RWPE2 (cell line): ENCODE results near the gene CALM3.

ENCODE experiments used
- ATAC-seq: fragments of 200-7000 bp; cut with Tn5 transposase; 3 replicates; pipeline ENCODE4 v1.9.1; 2021; ENCODE audit warnings: low read depth
- DNase-seq: peaks from one replicate; pipeline ENCODE4 v3.0.0-alpha.2; 2020; ENCODE audit warnings: low spot score
- H3K27ac ChIP-seq: fragments of 450-650 bp; 2 replicates; pipeline ENCODE4 v1.5.1; 2017; ENCODE audit warnings: mild to moderate bottlenecking; ENCODE audit not compliant: poor library complexity, severe bottlenecking
- H3K27me3 ChIP-seq: fragments of 250-450 bp; sonication (Bioruptor Pico); 2 replicates; pipeline ENCODE4 v1.5.1; 2021; ENCODE audit warnings: mild to moderate bottlenecking, moderate library complexity; ENCODE audit not compliant: insufficient read depth, poor library complexity, severe bottlenecking
- H3K36me3 ChIP-seq: fragments of 250-450 bp; sonication (Bioruptor Pico); 2 replicates; pipeline ENCODE4 v1.5.1; 2020; ENCODE audit warnings: low read depth, mild to moderate bottlenecking, moderate library complexity
- H3K4me1 ChIP-seq: fragments of 250-450 bp; sonication (Bioruptor Pico); 2 replicates; pipeline ENCODE4 v1.5.1; 2021; ENCODE audit warnings: mild to moderate bottlenecking, moderate library complexity; ENCODE audit not compliant: insufficient read depth, poor library complexity, severe bottlenecking
- H3K4me3 ChIP-seq: fragments of 250-450 bp; sonication (Bioruptor Pico); 2 replicates; pipeline ENCODE4 v1.5.1; 2021; ENCODE audit warnings: mild to moderate bottlenecking, moderate library complexity; ENCODE audit not compliant: severe bottlenecking
- H3K9me3 ChIP-seq: fragments of 250-450 bp; sonication (Bioruptor Pico); 2 replicates; pipeline ENCODE4 v1.5.1; 2021; ENCODE audit warnings: mild to moderate bottlenecking, moderate library complexity; ENCODE audit not compliant: severe bottlenecking
- TF ChIP-seq, protein P1 (sequence below): fragments of 450-650 bp; IDR thresholded peaks from one replicate; pipeline ENCODE4 v1.5.1; 2017; ENCODE audit warnings: mild to moderate bottlenecking, moderate library complexity; ENCODE audit not compliant: poor library complexity, severe bottlenecking

CALM3 gene

GRCh38 chr19:46606681-46607447, 5.7 kb downstream of the CALM3 start:
- no peak overlapping the region for H3K27ac ChIP-seq
- H3K36me3 ChIP-seq = peaks cover 55% of the 10 kb centered on the region
- peaks cover 4% of the 10 kb centered on the region for H3K4me1 ChIP-seq
- TF ChIP-seq, protein P1, sequence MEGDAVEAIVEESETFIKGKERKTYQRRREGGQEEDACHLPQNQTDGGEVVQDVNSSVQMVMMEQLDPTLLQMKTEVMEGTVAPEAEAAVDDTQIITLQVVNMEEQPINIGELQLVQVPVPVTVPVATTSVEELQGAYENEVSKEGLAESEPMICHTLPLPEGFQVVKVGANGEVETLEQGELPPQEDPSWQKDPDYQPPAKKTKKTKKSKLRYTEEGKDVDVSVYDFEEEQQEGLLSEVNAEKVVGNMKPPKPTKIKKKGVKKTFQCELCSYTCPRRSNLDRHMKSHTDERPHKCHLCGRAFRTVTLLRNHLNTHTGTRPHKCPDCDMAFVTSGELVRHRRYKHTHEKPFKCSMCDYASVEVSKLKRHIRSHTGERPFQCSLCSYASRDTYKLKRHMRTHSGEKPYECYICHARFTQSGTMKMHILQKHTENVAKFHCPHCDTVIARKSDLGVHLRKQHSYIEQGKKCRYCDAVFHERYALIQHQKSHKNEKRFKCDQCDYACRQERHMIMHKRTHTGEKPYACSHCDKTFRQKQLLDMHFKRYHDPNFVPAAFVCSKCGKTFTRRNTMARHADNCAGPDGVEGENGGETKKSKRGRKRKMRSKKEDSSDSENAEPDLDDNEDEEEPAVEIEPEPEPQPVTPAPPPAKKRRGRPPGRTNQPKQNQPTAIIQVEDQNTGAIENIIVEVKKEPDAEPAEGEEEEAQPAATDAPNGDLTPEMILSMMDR = no peak
- no peaks in the 10 kb centered on the region for H3K27me3 ChIP-seq
- DNase-seq (no peak), ATAC-seq (no peak)
- H3K9me3 ChIP-seq = no peaks in the 10 kb centered on the region
- no peak overlapping the region for H3K4me3 ChIP-seq

DNA sequence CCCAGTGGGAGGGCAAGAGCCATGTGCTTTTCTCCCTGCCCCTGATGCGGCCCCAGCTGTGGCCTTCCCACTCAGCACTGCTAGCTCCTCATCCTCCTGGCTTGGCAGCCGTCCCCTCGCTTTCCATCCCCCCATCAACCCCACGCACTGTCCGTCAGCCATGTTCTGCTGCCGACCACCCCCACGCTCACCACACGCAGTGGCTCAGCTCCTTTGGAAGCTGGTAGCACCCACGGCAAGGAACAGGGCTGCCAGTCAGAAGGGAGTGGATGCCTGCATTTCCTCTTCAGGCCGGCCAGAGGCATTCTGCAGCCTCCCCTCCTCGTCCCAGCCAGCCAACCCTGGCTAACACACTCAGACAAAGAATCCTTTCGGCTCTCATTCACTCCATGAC, 6.3 kb downstream of the CALM3 start:
- ATAC-seq (no peak), DNase-seq (no peak)
- H3K9me3 ChIP-seq = no peaks in the 10 kb centered on the region
- peaks cover 4% of the 10 kb centered on the region for H3K4me1 ChIP-seq
- TF ChIP-seq, protein P1 = no peak
- H3K27me3 ChIP-seq = no peaks in the 10 kb centered on the region
- no peak overlapping the region for H3K27ac ChIP-seq
- H3K36me3 ChIP-seq = peaks cover 55% of the 10 kb centered on the region
- no peak overlapping the region for H3K4me3 ChIP-seq

DNA sequence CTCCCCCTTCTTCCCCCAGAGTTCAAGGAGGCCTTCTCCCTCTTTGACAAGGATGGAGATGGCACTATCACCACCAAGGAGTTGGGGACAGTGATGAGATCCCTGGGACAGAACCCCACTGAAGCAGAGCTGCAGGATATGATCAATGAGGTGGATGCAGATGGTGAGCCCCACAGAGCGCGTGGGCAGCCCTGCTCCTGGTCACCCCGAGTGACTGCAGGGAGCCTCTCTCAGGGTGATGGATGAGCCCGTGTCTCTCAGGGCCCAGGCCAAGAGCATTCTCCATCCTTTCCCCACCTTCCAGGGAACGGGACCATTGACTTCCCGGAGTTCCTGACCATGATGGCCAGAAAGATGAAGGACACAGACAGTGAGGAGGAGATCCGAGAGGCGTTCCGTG, 7.0 kb downstream of the CALM3 start:
- no peak for DNase-seq
- Histone ChIP-seq H3K27ac (no peak overlapping the region), H3K27me3 (no peaks in the 10 kb centered on the region), H3K4me1 (peaks cover 2% of the 10 kb centered on the region), H3K4me3 (no peak overlapping the region), H3K9me3 (no peaks in the 10 kb centered on the region), H3K36me3 (peaks cover 49% of the 10 kb centered on the region)
- TF ChIP-seq, protein P1 = no peak
- no peak for ATAC-seq

DNA sequence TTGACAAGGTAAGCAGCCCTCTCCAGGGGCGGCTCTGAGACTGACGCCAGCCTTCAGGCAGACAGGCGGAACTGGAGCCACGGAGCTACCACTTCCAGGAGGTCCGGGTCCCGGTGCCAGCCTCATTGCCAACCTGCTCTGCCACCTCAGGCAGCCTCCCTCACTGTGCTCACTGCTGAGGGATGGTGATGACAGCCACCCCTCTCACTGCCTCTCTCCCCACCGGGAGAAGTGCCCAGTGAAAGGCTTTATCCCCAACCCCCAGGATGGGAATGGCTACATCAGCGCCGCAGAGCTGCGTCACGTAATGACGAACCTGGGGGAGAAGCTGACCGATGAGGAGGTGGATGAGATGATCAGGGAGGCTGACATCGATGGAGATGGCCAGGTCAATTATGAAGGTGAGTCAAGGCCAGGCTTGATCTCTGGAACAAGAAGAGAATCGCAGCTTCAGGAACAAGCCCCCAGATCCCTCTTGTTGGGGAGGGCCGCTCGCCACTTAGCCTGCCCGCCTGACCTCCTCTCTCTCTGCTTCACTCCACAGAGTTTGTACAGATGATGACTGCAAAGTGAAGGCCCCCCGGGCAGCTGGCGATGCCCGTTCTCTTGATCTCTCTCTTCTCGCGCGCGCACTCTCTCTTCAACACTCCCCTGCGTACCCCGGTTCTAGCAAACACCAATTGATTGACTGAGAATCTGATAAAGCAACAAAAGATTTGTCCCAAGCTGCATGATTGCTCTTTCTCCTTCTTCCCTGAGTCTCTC, 7.6 kb downstream of the CALM3 start:
- DNase-seq = no peak
- TF ChIP-seq, protein P1 = no peak
- no peaks in the 10 kb centered on the region for H3K27me3 ChIP-seq
- H3K4me1 ChIP-seq = no peaks in the 10 kb centered on the region
- no peak for ATAC-seq
- H3K27ac ChIP-seq = no peak overlapping the region
- H3K9me3 ChIP-seq = no peaks in the 10 kb centered on the region
- peaks cover 46% of the 10 kb centered on the region for H3K36me3 ChIP-seq
- no peak overlapping the region for H3K4me3 ChIP-seq
